ENCODE data around the gene HOXA6. TPM values are rescaled to one million over a fixed set of nuclear protein-coding genes. Genes with fewer than 3 reads are reported as not detected.

The HOXA6 gene
- total RNA-seq, 2 donors from 2014 or later, result 6.9 to 7.5 TPM

- Histone ChIP-seq H3K36me3 (no peaks in the 10 kb centered on the region), H3K27me3 (replicated peaks; ENCODE audit: insufficient read depth) (no peaks in the 10 kb centered on the region), H3K4me1 (replicated peaks) (peaks cover 2% of the 10 kb centered on the region), H3K4me3 (no peak overlapping the region), H3K9me3 (no peaks in the 10 kb centered on the region), H3K27ac (no peak overlapping the region)
- no peak for DNase-seq (ENCODE audit: low spot score)
- WGBS, result 93% methylated on average over 13 of the region's 13 CpGs
- intact Hi-C loops (cut with DNase I), result no loop called here
- TF ChIP-seq, protein P1, sequence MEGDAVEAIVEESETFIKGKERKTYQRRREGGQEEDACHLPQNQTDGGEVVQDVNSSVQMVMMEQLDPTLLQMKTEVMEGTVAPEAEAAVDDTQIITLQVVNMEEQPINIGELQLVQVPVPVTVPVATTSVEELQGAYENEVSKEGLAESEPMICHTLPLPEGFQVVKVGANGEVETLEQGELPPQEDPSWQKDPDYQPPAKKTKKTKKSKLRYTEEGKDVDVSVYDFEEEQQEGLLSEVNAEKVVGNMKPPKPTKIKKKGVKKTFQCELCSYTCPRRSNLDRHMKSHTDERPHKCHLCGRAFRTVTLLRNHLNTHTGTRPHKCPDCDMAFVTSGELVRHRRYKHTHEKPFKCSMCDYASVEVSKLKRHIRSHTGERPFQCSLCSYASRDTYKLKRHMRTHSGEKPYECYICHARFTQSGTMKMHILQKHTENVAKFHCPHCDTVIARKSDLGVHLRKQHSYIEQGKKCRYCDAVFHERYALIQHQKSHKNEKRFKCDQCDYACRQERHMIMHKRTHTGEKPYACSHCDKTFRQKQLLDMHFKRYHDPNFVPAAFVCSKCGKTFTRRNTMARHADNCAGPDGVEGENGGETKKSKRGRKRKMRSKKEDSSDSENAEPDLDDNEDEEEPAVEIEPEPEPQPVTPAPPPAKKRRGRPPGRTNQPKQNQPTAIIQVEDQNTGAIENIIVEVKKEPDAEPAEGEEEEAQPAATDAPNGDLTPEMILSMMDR (IDR thresholded peaks at IDR 0.05), result no peak
- TF ChIP-seq POLR2A (IDR thresholded peaks at IDR 0.05) (no peak), POLR2AphosphoS5 (IDR thresholded peaks at IDR 0.05) (no peak)
Measured at GRCh38 chr7:27105301-27106031, 42.1 kb downstream of the HOXA6 start.

DNA sequence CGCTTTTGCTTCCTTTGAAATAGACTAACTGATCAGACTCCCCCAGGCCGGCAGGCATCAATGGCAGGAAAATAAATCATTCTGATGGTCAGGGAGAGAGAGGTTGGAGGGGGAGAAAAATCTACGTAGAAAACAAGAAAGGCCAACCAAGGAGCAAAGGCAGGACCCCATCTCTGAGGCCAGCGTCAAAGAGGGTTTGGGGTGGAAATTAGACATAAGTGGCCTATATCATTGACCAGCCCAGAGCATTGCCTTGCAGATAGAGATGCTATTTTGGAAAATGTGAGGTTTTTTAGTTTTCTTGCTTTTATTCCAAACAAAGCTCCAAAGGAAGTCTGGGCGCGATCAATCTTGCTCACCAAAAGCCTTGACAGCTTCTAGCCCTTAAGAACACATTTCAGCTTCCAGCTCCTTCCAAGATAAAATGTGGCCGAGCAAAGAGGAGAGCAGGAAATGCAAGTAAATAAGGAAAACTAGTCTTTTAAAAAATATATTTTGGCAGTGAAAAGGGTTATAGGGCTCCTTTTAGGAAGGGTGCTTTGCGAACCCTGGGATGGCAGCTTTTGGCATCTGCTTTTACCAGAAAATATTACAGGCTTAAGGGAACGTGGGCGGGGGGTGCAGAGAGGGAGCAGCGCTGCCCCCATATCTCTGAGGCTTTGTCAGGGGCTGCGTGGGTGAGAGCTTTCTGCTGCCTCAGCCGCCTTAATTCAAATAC is 43.1 kb downstream of the HOXA6 start:
- DNase-seq (ENCODE audit: low spot score), result no peak
- H3K9me3 ChIP-seq, result no peaks in the 10 kb centered on the region
- no peak overlapping the region for H3K27ac ChIP-seq
- no peaks in the 10 kb centered on the region for H3K4me1 ChIP-seq (replicated peaks)
- intact Hi-C loops (cut with DNase I), result no loop called here
- no peaks in the 10 kb centered on the region for H3K27me3 ChIP-seq (replicated peaks; ENCODE audit: insufficient read depth)
- H3K36me3 ChIP-seq, result no peaks in the 10 kb centered on the region
- no peak overlapping the region for H3K4me3 ChIP-seq
- WGBS, result 85% methylated on average over 13 of the region's 13 CpGs
- TF ChIP-seq POLR2AphosphoS5 (IDR thresholded peaks at IDR 0.05), result no peak
- TF ChIP-seq, protein P1 (IDR thresholded peaks at IDR 0.05), result no peak
- TF ChIP-seq POLR2A (IDR thresholded peaks at IDR 0.05), result no peak

DNA sequence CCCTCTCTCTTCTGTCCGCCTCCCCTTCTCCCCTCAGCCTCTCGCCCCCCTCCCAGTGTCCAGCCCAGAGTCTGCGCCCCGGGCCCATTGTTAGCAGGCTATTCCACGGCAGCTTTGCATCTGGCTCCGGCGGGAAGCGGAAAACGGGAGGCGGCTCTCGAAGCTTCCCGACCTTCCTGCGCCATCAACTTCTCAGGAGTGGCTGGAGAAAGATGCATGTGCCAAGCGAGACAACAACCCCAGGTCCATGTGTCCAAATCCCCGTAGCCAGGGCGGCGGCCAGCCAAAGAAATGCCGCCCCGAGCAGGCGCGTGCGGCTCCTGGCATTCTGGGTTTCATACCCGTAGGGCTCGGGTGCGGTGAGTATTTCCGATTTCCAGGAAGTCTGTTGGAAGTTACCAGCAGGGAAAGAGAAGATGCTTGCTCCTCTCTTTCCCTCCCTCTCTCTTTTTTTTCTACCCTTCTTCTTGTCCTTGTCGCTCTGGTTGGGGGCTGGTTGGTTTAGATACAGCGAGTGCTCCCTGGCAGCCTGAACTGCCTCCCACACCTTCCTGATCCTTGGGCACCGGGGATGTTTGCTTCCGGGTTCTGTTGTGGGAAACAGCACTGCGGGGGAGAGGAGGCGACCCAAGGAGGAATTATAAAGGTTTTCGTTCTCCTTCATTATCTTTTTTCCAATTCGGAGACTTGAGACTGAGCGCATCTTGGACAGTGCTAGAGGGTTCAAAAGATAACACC is 43.9 kb downstream of the HOXA6 start:
- DNase-seq (ENCODE audit: low spot score), result no peak
- H3K4me3 ChIP-seq, result no peak overlapping the region
- H3K27me3 ChIP-seq (replicated peaks; ENCODE audit: insufficient read depth), result no peaks in the 10 kb centered on the region
- TF ChIP-seq POLR2AphosphoS5 (IDR thresholded peaks at IDR 0.05) (no peak), POLR2A (IDR thresholded peaks at IDR 0.05) (no peak)
- TF ChIP-seq, protein P1 (IDR thresholded peaks at IDR 0.05), result no peak
- intact Hi-C loops (cut with DNase I), result no loop called here
- 84% methylated on average over 35 of the region's 35 CpGs for WGBS
- no peaks in the 10 kb centered on the region for H3K9me3 ChIP-seq
- no peaks in the 10 kb centered on the region for H3K4me1 ChIP-seq (replicated peaks)
- H3K36me3 ChIP-seq, result no peaks in the 10 kb centered on the region
- H3K27ac ChIP-seq, result no peak overlapping the region

DNA sequence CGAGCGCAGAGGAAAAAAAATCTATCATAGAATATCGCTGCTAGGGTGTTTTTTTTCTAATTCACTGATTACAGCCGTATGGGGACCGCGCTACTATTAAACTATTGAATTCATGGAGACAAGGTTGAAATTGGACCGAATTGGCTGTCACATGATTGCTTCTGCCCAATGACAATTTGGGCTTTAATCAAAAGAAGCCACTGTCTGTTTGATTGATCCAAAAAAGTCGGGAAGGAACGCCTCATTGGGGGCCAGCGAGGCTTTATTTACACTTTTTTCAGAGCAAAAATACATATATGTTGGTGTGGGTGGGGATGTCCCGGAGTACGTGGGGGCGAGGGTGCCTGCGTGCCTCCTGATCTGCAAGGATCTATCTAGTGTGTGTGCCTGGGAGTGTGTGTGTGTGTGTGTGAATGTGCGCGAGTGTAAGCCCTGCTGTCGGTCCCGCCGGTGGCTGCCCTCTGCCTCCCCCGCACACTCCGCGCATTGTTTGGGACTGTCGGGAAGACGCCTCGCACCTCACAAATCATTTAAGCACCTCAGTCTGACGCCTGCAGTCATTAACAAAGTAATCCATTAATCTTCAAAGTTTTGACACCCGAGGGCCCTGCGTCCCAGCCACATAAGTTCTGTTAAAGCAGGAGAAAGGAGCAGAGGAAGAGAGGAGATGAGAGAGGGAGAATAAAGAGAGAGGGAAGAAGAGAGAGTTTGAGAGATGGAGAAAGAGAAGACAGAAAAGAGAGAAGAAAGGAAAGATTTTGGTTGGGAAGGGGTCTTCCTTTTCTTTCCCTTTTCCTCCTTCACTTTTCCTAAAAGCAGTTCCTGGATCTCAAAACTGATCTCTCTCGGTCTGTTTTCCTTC is 44.8 kb downstream of the HOXA6 start, which contains the start of gene HOXA2:
HOXA2 (minus strand) TSS at position 103 of the 862 bp plus-strand sequence. CDS start 183 bp downstream, outside the sequence.
- Histone ChIP-seq H3K36me3 (no peaks in the 10 kb centered on the region), H3K4me3 (no peak within 1 kb of the TSS), H3K27ac (no peak within 1 kb of the TSS), H3K27me3 (replicated peaks; ENCODE audit: insufficient read depth) (no peaks in the 10 kb centered on the region), H3K4me1 (replicated peaks) (peaks cover 3% of the 10 kb centered on the region), H3K9me3 (no peaks in the 10 kb centered on the region)
- 64% methylated on average over 29 of the region's 29 CpGs for WGBS
- no peak for DNase-seq (ENCODE audit: low spot score)
- TF ChIP-seq POLR2AphosphoS5 (IDR thresholded peaks at IDR 0.05), result no peak
- TF ChIP-seq, protein P1 (IDR thresholded peaks at IDR 0.05), result no peak
- TF ChIP-seq POLR2A (IDR thresholded peaks at IDR 0.05), result no peak
- intact Hi-C loops (cut with DNase I), result no loop called here
